Stimulated activated CD4-positive, alpha-beta T cell treated with anti-CD3 and anti-CD28 coated beads, Interleukin-15, amount 100 ng/mL, for 1 hour (primary cell): ENCODE measurements around the gene RPTOR.

ENCODE experiments used
- DNase-seq, 2 donors: peaks; one replicate each; pipeline ENCODE4 v3.0.0-alpha.2; 2020; ENCODE audit warnings: low read depth in 1 of 2, low spot score in 1 of 2

The RPTOR gene

GRCh38 chr17:80920441-80920840 lies 375.8 kb downstream of the RPTOR start:
- no peak for DNase-seq

- DNase-seq, result no peak
Measured at GRCh38 chr17:80921159-80921558, 376.5 kb downstream of the RPTOR start.

- no peak for DNase-seq
Measured at GRCh38 chr17:80921741-80922579, 377.3 kb downstream of the RPTOR start.

- DNase-seq, result no peak
Measured at GRCh38 chr17:80922580-80923160, 378.0 kb downstream of the RPTOR start.

- DNase-seq, result no peak
Measured at GRCh38 chr17:80923211-80924110, 378.8 kb downstream of the RPTOR start.

GRCh38 chr17:80924111-80924806 lies 379.6 kb downstream of the RPTOR start:
- no peak for DNase-seq

GRCh38 chr17:80924807-80925610 lies 380.4 kb downstream of the RPTOR start:
- DNase-seq, result no peak

GRCh38 chr17:80925688-80926335 lies 381.2 kb downstream of the RPTOR start:
- no peak for DNase-seq

- no peak for DNase-seq
Measured at GRCh38 chr17:80926591-80927250, 382.1 kb downstream of the RPTOR start.

GRCh38 chr17:80927791-80928216 lies 383.2 kb downstream of the RPTOR start:
- DNase-seq, result no peak

GRCh38 chr17:80929449-80929848 lies 384.8 kb downstream of the RPTOR start:
- DNase-seq, result no peak

- DNase-seq, result no peak
Measured at GRCh38 chr17:80930335-80931279, 386.0 kb downstream of the RPTOR start.

GRCh38 chr17:80931421-80932265 lies 387.0 kb downstream of the RPTOR start:
- DNase-seq, result no peak

- no peak for DNase-seq
Measured at GRCh38 chr17:80935526-80935925, 390.9 kb downstream of the RPTOR start.

GRCh38 chr17:80936218-80936617 lies 391.6 kb downstream of the RPTOR start:
- DNase-seq, result no peak

- no peak for DNase-seq
Measured at GRCh38 chr17:80936723-80937122, 392.1 kb downstream of the RPTOR start.
